HL-60 (cell line): ENCODE measurements around the gene TMED6.

Experiments used
- DNase-seq, 2 experiments: peaks; one replicate each; pipeline ENCODE4 v3.0.0-alpha.2; 2010 to 2020; ENCODE audit warnings: low read depth in 1 of 2, low spot score in 1 of 2
- H3K27ac ChIP-seq: fragments of 250-450 bp; sonication (Bioruptor Pico); replicated peaks from 2 replicates; pipeline ENCODE4 v1.5.1; 2020; ENCODE audit warnings: mild to moderate bottlenecking, moderate library complexity
- H3K27me3 ChIP-seq: fragments of 250-450 bp; sonication (Bioruptor Pico); 2 replicates; pipeline ENCODE4 v1.5.1; 2021; ENCODE audit warnings: mild to moderate bottlenecking, moderate library complexity; ENCODE audit not compliant: insufficient read depth, poor library complexity, severe bottlenecking
- H3K4me3 ChIP-seq: replicated peaks from 2 replicates; pipeline ENCODE4 v1.5.1; 2011; ENCODE audit warnings: mild to moderate bottlenecking, control low read depth, low read length; ENCODE audit not compliant: insufficient read depth
- GABPA ChIP-seq: IDR thresholded peaks from 2 replicates; pipeline ENCODE4 v1.6.1; 2012; ENCODE audit warnings: low read depth
- POLR2AphosphoS5 ChIP-seq: IDR thresholded peaks from 2 replicates; pipeline ENCODE4 v1.6.1; 2012; ENCODE audit warnings: low read depth
- SPI1 ChIP-seq: IDR thresholded peaks from 2 replicates; pipeline ENCODE4 v1.6.1; 2012; ENCODE audit warnings: low read depth, mild to moderate bottlenecking, borderline replicate concordance
- TF ChIP-seq, protein P1 (sequence below): IDR thresholded peaks from 2 replicates; pipeline ENCODE4 v1.6.1; 2012; ENCODE audit warnings: low read depth; ENCODE audit not compliant: insufficient replicate concordance
- TF ChIP-seq, protein P2 (sequence below): IDR thresholded peaks from one replicate; pipeline ENCODE4 v1.5.1; 2011; ENCODE audit warnings: low read length, control low read depth, inconsistent platforms; ENCODE audit not compliant: insufficient read depth

The TMED6 gene

DNA sequence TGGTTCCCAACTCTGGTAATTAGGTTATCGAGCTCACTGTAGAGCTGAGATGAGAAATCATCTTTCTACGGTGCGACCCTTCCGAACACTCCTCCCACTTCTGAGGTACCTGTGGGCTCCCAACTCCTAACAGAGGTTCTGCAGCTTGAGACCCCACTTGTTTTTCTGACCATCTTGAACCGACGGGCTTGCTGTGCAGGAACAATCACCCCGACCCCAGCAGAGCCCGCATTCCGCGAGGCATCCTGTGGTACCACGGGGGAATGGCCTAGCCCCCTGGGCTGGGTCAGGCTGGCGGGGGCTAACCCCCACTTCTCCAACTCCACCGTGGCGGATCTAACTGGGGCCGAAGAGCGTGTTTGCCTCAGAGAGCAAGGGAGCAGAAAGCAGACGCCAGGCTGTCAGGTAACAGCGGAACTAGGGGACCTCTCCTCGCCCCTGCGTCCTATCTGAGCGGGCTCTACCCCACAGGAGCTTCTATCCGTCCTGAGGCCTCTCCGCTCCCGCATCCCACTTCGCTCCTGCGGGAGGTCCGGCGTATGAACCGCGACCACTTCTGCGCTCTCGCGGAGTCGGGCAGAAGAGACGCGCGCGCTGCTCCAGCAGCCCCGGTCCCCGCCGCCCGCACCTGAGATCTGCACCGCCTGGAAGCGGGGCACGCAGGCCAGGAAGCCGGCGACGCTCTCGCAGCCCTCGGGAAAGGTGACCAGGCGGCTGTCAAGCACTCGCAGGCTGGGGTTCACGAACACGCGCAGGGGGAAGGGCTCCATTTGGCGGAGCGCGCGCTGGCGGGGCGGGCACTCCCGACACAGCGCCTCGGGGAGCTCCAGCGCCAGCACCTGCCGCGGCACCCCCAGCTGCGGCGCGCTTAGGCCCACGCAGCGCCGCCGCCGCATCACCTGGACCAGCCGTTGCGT, 22.0 kb downstream of the TMED6 start:
- Histone ChIP-seq H3K27ac (peak overlapping the region; percentile 69), H3K27me3 (no peaks in the 10 kb centered on the region), H3K4me3 (peak overlapping the region; percentile 85)
- TF ChIP-seq, protein P1, sequence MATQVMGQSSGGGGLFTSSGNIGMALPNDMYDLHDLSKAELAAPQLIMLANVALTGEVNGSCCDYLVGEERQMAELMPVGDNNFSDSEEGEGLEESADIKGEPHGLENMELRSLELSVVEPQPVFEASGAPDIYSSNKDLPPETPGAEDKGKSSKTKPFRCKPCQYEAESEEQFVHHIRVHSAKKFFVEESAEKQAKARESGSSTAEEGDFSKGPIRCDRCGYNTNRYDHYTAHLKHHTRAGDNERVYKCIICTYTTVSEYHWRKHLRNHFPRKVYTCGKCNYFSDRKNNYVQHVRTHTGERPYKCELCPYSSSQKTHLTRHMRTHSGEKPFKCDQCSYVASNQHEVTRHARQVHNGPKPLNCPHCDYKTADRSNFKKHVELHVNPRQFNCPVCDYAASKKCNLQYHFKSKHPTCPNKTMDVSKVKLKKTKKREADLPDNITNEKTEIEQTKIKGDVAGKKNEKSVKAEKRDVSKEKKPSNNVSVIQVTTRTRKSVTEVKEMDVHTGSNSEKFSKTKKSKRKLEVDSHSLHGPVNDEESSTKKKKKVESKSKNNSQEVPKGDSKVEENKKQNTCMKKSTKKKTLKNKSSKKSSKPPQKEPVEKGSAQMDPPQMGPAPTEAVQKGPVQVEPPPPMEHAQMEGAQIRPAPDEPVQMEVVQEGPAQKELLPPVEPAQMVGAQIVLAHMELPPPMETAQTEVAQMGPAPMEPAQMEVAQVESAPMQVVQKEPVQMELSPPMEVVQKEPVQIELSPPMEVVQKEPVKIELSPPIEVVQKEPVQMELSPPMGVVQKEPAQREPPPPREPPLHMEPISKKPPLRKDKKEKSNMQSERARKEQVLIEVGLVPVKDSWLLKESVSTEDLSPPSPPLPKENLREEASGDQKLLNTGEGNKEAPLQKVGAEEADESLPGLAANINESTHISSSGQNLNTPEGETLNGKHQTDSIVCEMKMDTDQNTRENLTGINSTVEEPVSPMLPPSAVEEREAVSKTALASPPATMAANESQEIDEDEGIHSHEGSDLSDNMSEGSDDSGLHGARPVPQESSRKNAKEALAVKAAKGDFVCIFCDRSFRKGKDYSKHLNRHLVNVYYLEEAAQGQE = no peak
- peak; percentile 47 for TF ChIP-seq POLR2AphosphoS5
- no peak for DNase-seq

- peak overlapping the region; percentile 69 for H3K27ac ChIP-seq
These were observed 22.7 kb downstream of the TMED6 start for GRCh38 chr16:69328854-69329316.

DNA sequence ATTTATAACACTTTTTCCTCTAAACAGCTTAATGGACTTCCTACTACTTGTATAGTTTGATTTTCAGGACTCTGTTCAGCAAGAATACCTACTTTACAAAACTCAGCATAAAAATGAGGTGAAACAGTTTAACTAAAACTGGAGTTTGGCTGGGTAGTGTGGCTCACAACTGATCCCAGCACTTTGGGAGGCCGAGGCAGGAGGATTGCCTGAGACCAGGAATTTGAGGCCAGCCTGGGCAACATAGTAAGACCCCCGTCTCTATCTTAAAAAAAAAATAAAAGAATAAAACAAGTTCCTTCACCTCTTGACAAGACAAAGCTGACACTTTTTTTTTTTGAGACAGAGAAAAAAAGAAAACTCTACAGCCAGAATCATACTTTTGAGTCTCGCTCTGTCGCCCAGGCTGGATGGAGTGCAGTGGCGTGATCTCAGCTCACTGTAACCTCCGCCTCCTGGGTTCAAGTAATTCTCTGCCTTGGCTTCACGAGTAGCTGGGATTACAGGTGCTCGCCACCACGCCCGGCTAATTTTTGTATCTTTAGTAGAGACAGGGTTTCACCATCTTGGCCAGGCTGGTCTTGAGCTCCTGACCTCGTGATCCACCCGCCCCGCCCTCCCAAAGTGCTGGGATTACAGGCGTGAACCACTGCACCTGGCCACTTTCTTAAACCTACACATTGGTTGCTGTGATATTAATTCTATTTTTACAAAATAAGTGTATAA, 23.8 kb downstream of the TMED6 start:
- Histone ChIP-seq H3K4me3 (peak overlapping the region; percentile 85), H3K27ac (peak overlapping the region; percentile 69)
- TF ChIP-seq SPI1 (no peak), GABPA (no peak), POLR2AphosphoS5 (no peak)
- TF ChIP-seq, protein P2, sequence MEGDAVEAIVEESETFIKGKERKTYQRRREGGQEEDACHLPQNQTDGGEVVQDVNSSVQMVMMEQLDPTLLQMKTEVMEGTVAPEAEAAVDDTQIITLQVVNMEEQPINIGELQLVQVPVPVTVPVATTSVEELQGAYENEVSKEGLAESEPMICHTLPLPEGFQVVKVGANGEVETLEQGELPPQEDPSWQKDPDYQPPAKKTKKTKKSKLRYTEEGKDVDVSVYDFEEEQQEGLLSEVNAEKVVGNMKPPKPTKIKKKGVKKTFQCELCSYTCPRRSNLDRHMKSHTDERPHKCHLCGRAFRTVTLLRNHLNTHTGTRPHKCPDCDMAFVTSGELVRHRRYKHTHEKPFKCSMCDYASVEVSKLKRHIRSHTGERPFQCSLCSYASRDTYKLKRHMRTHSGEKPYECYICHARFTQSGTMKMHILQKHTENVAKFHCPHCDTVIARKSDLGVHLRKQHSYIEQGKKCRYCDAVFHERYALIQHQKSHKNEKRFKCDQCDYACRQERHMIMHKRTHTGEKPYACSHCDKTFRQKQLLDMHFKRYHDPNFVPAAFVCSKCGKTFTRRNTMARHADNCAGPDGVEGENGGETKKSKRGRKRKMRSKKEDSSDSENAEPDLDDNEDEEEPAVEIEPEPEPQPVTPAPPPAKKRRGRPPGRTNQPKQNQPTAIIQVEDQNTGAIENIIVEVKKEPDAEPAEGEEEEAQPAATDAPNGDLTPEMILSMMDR = no peak
- TF ChIP-seq, protein P1 = no peak

More at GRCh38 chr16:69328854-69329316, 22.7 kb downstream of the TMED6 start:
- Histone ChIP-seq H3K4me3 (peak overlapping the region; percentile 85), H3K27me3 (no peaks in the 10 kb centered on the region)
- DNase-seq = no peak
- TF ChIP-seq, protein P2 = no peak
- no peak; the same call in 1 of the 2 replicates for TF ChIP-seq POLR2AphosphoS5
- TF ChIP-seq, protein P1 = no peak
- TF ChIP-seq GABPA = no peak
- no peak for TF ChIP-seq SPI1

More for the DNA sequence above, 23.8 kb downstream of the TMED6 start:
- DNase-seq = no peak
- no peaks in the 10 kb centered on the region for H3K27me3 ChIP-seq
